Mesenchymal stem cell (in vitro differentiated cells and primary cell): Measurements from ENCODE around the gene ZNF519.

ENCODE experiments used
- DNase-seq: peaks from one replicate; pipeline ENCODE4 v3.0.0-alpha.2; 2013
- H2AFZ ChIP-seq: one replicate; pipeline ENCODE4 v1.6.1; 2013; ENCODE audit warnings: low read depth, mild to moderate bottlenecking, control low read depth, inconsistent platforms, low read length, moderate library complexity
- H2AK5ac ChIP-seq: 2 replicates; pipeline ENCODE4 v1.6.1; 2013; ENCODE audit warnings: low read length, moderate library complexity, mild to moderate bottlenecking, inconsistent platforms; ENCODE audit not compliant: severe bottlenecking
- H2BK120ac ChIP-seq: one replicate; pipeline ENCODE4 v1.6.1; 2013; ENCODE audit warnings: low read depth, mild to moderate bottlenecking, inconsistent platforms, low read length, moderate library complexity
- H2BK12ac ChIP-seq, 2 experiments: one replicate each; pipeline ENCODE4 v1.6.1; 2013; ENCODE audit warnings: inconsistent platforms in 2 of 2, low read length in 2 of 2, mild to moderate bottlenecking in 2 of 2, moderate library complexity in 2 of 2, control low read depth in 1 of 2
- H2BK15ac ChIP-seq: one replicate; pipeline ENCODE4 v1.6.1; 2013; ENCODE audit warnings: mild to moderate bottlenecking, low read depth, inconsistent platforms; ENCODE audit not compliant: poor library complexity, severe bottlenecking
- H2BK5ac ChIP-seq: 2 replicates; pipeline ENCODE4 v1.6.1; 2013; ENCODE audit warnings: low read depth, mild to moderate bottlenecking, low read length, control low read depth, inconsistent platforms; ENCODE audit not compliant: poor library complexity, severe bottlenecking
- H3K14ac ChIP-seq, 2 experiments: one replicate each; pipeline ENCODE4 v1.6.1; 2013; ENCODE audit warnings: inconsistent platforms in 2 of 2, low read length in 2 of 2, control low read depth in 1 of 2, mild to moderate bottlenecking in 1 of 2, moderate library complexity in 1 of 2
- H3K18ac ChIP-seq, 2 experiments: one replicate each; pipeline ENCODE4 v1.6.1; 2013; ENCODE audit warnings: inconsistent platforms in 2 of 2, low read length in 2 of 2, control low read depth in 1 of 2, low read depth in 1 of 2, mild to moderate bottlenecking in 1 of 2
- H3K23ac ChIP-seq, 2 experiments: one replicate each; pipeline ENCODE4 v1.6.1; 2013; ENCODE audit warnings: inconsistent platforms in 2 of 2, low read length in 2 of 2, mild to moderate bottlenecking in 2 of 2, moderate library complexity in 2 of 2, control low read depth in 1 of 2
- H3K27ac ChIP-seq: 2 replicates; pipeline ENCODE4 v1.5.1; 2013; ENCODE audit warnings: mild to moderate bottlenecking, moderate library complexity, low read length, control low read depth, inconsistent platforms; ENCODE audit not compliant: poor library complexity, severe bottlenecking
- H3K27me3 ChIP-seq, 2 experiments: 2 replicates each; pipeline versions ENCODE4 v1.6.1 to v1.7.0; 2013; ENCODE audit warnings: low read length in 2 of 2, mild to moderate bottlenecking in 2 of 2, moderate library complexity in 2 of 2, control low read depth in 1 of 2, inconsistent platforms in 1 of 2; ENCODE audit not compliant: control insufficient read depth in 1 of 2, insufficient read depth in 1 of 2
- H3K36me3 ChIP-seq, 2 experiments: 2 replicates each; pipeline versions ENCODE4 v1.6.1 to v1.7.0; 2013; ENCODE audit warnings: low read length in 2 of 2, control low read depth in 1 of 2, inconsistent platforms in 1 of 2, low read depth in 1 of 2, mild to moderate bottlenecking in 1 of 2; ENCODE audit not compliant: insufficient read depth in 2 of 2, control insufficient read depth in 1 of 2
- H3K4ac ChIP-seq, 2 experiments: one replicate each; pipeline ENCODE4 v1.6.1; 2013; ENCODE audit warnings: inconsistent platforms in 2 of 2, low read length in 2 of 2, mild to moderate bottlenecking in 2 of 2, moderate library complexity in 2 of 2, control low read depth in 1 of 2, low read depth in 1 of 2
- H3K4me1 ChIP-seq: 2 replicates; pipeline ENCODE4 v1.6.1; 2013; ENCODE audit warnings: low read depth, low read length, control low read depth; ENCODE audit not compliant: control insufficient read depth, insufficient read depth
- H3K4me2 ChIP-seq: 2 replicates; pipeline ENCODE4 v1.6.1; 2013; ENCODE audit warnings: low read length, mild to moderate bottlenecking, inconsistent platforms; ENCODE audit not compliant: poor library complexity, severe bottlenecking
- H3K4me3 ChIP-seq, 2 experiments: 2 replicates each; pipeline versions ENCODE4 v1.5.1 to v1.7.0; 2013; ENCODE audit warnings: low read length in 2 of 2, mild to moderate bottlenecking in 2 of 2, control low read depth in 1 of 2, low read depth in 1 of 2; ENCODE audit not compliant: insufficient read depth in 1 of 2
- H3K79me1 ChIP-seq: replicated peaks from 2 replicates; pipeline ENCODE4 v1.6.1; 2013; ENCODE audit warnings: mild to moderate bottlenecking, control low read depth, low read length, inconsistent platforms; ENCODE audit not compliant: poor library complexity, severe bottlenecking
- H3K9ac ChIP-seq: 2 replicates; pipeline ENCODE4 v1.7.0; 2013; ENCODE audit warnings: mild to moderate bottlenecking, low read length, moderate library complexity
- H3K9me3 ChIP-seq: 2 replicates; pipeline ENCODE4 v1.7.0; 2013; ENCODE audit warnings: mild to moderate bottlenecking, low read length; ENCODE audit not compliant: control insufficient read depth
- H4K8ac ChIP-seq: one replicate; pipeline ENCODE4 v1.6.1; 2013; ENCODE audit warnings: inconsistent platforms, mild to moderate bottlenecking, low read length, moderate library complexity
- H4K91ac ChIP-seq: one replicate; pipeline ENCODE4 v1.6.1; 2013; ENCODE audit warnings: mild to moderate bottlenecking, low read length, inconsistent platforms
- WGBS: methylation state at CpG from one replicate; pipeline ENCODE4 v1.1.7; 2013; ENCODE audit warnings: mixed read lengths; 5-methylcytosine and 5-hydroxymethylcytosine counted together

The ZNF519 gene

DNA sequence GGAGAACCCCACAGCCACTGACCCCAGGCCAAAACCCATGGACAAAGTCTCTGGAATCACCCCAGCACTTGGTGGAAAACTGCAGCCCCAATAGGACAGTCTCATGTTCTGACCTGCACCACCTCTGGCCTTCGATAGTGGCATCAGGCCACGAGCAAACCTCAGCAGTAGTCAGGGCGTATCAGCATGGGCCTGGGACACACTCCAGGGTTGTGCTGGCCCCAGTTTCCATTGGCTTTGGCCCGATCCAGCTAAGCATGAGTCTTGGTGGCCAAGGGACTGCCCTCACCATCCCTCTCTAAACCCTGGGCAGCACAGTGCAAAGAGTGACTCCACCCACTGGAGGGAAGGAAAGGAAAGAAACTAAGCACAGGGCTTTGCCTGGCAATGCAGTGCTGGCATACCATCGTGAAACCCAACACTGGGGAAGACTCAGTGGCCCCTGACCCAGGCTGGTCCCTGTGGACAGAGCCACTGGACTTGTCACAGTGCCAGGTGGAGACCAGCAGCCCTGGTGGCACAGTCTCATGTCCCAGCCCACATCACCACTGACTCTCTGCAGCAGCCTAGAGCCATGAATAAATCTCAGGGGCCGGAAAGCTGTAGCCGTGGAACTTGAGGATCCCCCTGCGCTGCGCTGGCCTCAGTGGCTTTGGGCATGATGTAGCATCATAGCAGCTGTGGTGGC is 46.3 kb downstream of the ZNF519 start:
- Histone ChIP-seq H3K27ac (no peak overlapping the region), H3K14ac (no peak overlapping the region), H2BK120ac (no peak overlapping the region), H2BK5ac (no peak overlapping the region), H4K91ac (no peak overlapping the region), H3K4ac (no peak overlapping the region), H3K4me3 (no peak overlapping the region), H3K23ac (no peak overlapping the region), H2BK12ac (no peak overlapping the region), H2AFZ (no peak overlapping the region), H3K9me3 (no peaks in the 10 kb centered on the region), H3K9ac (no peak overlapping the region), H2AK5ac (no peak overlapping the region), H3K36me3 (no peaks in the 10 kb centered on the region), H3K18ac (no peak overlapping the region), H4K8ac (no peak overlapping the region), H3K27me3 (no peaks in the 10 kb centered on the region), H3K4me1 (peaks cover 2% of the 10 kb centered on the region), H3K79me1 (no peaks in the 10 kb centered on the region), H3K4me2 (no peak overlapping the region), H2BK15ac (no peak overlapping the region)
- DNase-seq, result no peak
- 96% methylated on average over 9 of the region's 9 CpGs for WGBS

DNA sequence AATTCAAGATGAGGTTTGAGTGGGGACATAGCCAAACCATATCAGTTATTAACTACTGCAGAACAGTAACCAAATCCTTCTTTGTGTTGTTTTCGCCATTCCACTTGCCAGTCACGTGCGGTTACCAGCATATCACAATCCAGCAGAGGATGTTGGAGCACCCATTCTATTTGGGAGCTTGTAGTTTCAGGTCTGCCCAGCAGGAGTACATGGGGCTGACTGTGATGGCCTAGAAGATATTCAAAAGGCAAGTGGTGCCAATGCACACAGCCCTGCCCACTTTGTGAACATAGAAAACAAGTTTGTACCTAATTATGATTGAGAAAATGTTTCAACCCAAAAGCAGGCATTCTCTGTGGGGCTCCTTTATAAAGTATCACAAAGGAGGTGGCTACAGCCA is 57.0 kb downstream of the ZNF519 start:
- Histone ChIP-seq H3K4me2 (no peak overlapping the region), H3K27me3 (no peaks in the 10 kb centered on the region)
- WGBS, result 97% methylated on average over 3 of the region's 3 CpGs

DNA sequence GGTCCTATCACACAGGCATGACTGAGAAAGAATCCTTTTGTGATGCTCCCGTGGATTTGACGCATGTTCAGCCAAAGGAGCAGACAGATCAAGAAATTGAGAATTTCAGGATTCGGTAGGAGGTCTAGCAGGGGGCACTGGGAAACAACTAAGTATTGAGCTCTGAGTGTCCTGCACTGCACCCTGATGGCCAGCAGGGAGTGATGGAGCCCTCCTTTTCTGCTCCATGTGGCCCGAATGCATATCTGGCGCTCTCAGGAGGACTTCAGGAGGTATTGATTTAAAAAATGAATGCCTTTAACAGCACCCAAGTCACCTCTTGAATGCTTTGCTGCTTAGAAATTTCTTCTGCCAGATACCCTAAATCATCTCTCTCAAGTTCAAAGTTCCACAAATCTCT is 58.0 kb downstream of the ZNF519 start:
- H2BK120ac ChIP-seq, result no peak overlapping the region
- H3K9me3 ChIP-seq, result no peaks in the 10 kb centered on the region
- H3K23ac ChIP-seq, result no peak overlapping the region
- no peak overlapping the region for H3K18ac ChIP-seq
- H2BK12ac ChIP-seq, result no peak overlapping the region
- H3K27ac ChIP-seq, result no peak overlapping the region
- H3K79me1 ChIP-seq, result no peaks in the 10 kb centered on the region
- no peak overlapping the region for H3K9ac ChIP-seq
- no peak overlapping the region for H3K4me3 ChIP-seq
- H3K14ac ChIP-seq, result no peak overlapping the region
- no peaks in the 10 kb centered on the region for H3K36me3 ChIP-seq
- H3K4ac ChIP-seq, result no peak overlapping the region
- H2AFZ ChIP-seq, result no peak overlapping the region
- H2AK5ac ChIP-seq, result no peak overlapping the region
- H3K4me2 ChIP-seq, result no peak overlapping the region
- no peaks in the 10 kb centered on the region for H3K27me3 ChIP-seq
- H3K4me1 ChIP-seq, result no peaks in the 10 kb centered on the region
- H4K8ac ChIP-seq, result no peak overlapping the region
- no peak overlapping the region for H2BK15ac ChIP-seq
- no peak overlapping the region for H4K91ac ChIP-seq
- WGBS, result 86% methylated on average over 5 of the region's 5 CpGs
- DNase-seq, result no peak
- no peak overlapping the region for H2BK5ac ChIP-seq

More for the DNA sequence above, 57.0 kb downstream of the ZNF519 start:
- no peak overlapping the region for H2BK12ac ChIP-seq
- H3K4ac ChIP-seq, result no peak overlapping the region
- H3K27ac ChIP-seq, result no peak overlapping the region
- no peak overlapping the region for H2BK15ac ChIP-seq
- no peak overlapping the region for H3K18ac ChIP-seq
- H3K14ac ChIP-seq, result peak overlapping the region in 1 of 2 experiments; percentile 5
- no peak overlapping the region for H4K8ac ChIP-seq
- DNase-seq, result no peak
- H2BK5ac ChIP-seq, result no peak overlapping the region
- no peaks in the 10 kb centered on the region for H3K36me3 ChIP-seq
- H2BK120ac ChIP-seq, result no peak overlapping the region
- H3K9me3 ChIP-seq, result no peaks in the 10 kb centered on the region
- H3K4me3 ChIP-seq, result no peak overlapping the region
- no peak overlapping the region for H3K23ac ChIP-seq
- H3K4me1 ChIP-seq, result no peaks in the 10 kb centered on the region
- H3K9ac ChIP-seq, result no peak overlapping the region
- no peak overlapping the region for H4K91ac ChIP-seq
- no peak overlapping the region for H2AFZ ChIP-seq
- H3K79me1 ChIP-seq, result no peaks in the 10 kb centered on the region
- H2AK5ac ChIP-seq, result no peak overlapping the region

DNA sequence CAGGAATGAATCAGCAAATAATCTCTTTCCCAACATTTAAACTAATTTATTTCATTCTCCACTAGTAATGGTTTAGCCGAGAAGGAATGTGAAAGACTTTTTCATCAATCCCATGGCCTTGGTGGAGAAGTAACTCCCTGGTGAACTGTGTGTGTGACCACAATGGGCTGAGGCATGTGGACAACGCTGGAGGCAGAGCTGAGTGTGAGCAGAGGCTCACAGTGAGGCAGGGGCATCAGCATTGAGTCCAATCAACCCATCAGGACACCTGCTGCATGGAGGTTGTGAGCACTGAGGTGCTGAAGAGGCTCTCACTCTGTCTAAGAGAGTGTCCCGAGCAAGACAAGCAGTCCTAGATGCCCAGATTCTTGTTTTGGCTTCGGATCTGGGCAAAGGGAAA is 78.6 kb downstream of the ZNF519 start:
- Histone ChIP-seq H3K27ac (no peak overlapping the region), H4K91ac (no peak overlapping the region), H3K9ac (no peak overlapping the region), H3K79me1 (no peaks in the 10 kb centered on the region), H2BK120ac (no peak overlapping the region), H3K23ac (no peak overlapping the region), H3K9me3 (peaks cover 31% of the 10 kb centered on the region), H4K8ac (no peak overlapping the region), H2BK5ac (no peak overlapping the region), H3K4ac (no peak overlapping the region), H3K4me3 (no peak overlapping the region), H2BK12ac (no peak overlapping the region), H2AFZ (no peak overlapping the region), H3K14ac (no peak overlapping the region), H2AK5ac (no peak overlapping the region), H3K36me3 (no peaks in the 10 kb centered on the region), H3K4me2 (no peak overlapping the region), H3K18ac (no peak overlapping the region), H3K27me3 (no peaks in the 10 kb centered on the region), H2BK15ac (no peak overlapping the region), H3K4me1 (no peaks in the 10 kb centered on the region)
- no peak for DNase-seq
- 54% methylated on average over 4 of the region's 4 CpGs for WGBS
